ENCODE results near the gene ATF7.
"Not testable (repeated sequence)": the region's sequence is repeated elsewhere in the genome, so short reads cannot be mapped to it uniquely, and the experiment has no call there.

Gene ATF7

DNA sequence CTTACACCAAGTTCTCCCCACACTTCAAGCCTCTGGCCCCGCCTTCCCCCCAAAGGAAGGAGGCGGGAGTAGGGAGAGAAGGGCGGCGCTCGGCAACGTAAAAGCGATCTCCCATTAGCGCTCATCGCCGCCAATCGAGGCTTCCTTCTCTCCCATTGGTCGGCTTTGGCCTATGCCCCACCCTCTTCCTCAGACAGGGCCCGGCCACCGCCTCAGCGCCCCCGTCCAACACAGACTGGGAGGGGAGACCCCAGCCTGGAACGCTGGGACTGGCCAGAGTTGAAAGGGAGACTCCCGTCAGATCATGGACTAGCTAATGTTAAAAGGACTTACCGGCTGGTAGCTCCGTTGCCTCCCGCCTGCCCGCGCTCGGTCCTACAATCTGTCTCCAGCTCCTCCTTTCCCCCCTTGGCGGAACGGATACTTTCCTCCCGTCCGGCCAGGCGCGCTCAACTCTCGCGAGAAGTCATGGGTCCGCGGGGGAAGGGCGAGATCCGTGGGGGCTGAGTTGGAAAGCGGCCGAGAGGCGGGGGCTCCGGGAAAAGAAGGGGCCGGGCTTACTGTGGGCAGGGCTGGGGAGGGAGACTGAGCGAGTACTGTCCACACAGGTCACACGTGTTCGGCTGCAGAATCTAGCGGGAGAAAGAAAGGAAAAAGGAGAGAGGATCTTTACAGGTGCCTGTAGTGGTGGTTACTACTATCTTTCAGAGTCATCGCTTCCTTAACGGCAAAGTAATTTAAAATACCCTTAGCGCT lies at the start of gene ATF7:
Gene ATF7 (minus strand): TSS at position 437 of the 756 bp plus-strand sequence. CDS start 25,382 bp downstream, outside the sequence.
- DNase-seq (ENCODE audit: low read depth in 3 of 3), result peak; percentile 96 to 98 (median 98)

DNA sequence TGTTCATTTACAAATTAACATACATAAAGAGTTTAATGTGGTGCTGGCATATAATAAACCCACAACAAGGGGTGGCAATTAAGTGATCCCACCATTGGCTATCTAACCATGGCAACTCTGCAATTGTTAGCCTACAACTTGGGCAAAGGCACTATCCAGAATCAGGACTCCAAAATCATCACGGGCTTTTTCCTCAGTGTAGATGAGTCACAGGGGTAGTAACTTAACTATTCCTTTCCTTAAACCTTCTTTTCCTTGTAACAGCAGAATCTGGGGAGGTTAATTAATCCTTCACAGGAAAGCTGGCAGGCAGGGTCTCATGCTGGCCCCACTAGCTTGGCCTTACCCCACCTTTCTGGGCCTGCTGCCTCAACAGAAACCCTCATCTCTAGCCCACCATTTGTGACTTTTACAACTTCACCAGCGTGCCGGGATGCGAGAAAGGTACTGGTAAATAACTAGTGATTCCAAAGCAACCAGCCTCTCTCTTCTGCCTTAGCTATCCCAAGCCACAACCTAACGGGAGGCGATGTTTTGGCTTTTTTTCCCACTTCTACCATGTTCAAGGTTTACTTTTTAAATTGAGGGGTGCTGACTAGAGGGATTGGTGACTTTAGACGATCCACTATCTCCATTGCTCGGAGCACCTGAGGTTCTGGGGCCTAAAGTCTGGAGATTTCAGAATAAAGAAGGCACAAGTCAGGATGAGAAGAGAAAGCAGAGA lies 49.0 kb upstream of the ATF7 start:
- DNase-seq (ENCODE audit: low read depth in 3 of 3), result no peak

GRCh38 chr12:53670971-53671370 lies 44.8 kb upstream of the ATF7 start:
- DNase-seq (ENCODE audit: low read depth in 3 of 3), result no peak

GRCh38 chr12:53670308-53670707 lies 44.1 kb upstream of the ATF7 start:
- DNase-seq (ENCODE audit: low read depth in 3 of 3), result no peak

DNA sequence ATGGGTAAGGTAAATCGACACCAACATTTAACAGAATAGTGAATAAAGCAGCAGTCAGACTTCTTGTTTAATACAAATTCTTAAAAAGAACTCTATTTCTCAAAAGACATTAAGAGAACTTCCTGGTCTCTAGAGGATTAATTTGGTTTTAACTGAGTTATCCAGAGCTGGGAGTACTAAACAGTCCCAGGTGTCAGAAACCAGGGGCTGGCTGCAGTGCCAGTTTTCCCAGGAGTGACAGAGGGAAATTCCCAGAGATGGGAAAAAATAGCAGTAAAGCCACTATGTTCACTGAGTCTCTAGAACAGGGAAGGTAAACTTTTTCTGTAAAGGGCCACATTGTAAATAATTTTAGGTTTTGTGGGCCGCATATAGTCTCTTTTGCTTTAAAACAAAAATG lies 40.9 kb upstream of the ATF7 start:
- DNase-seq (ENCODE audit: low read depth in 3 of 3), result no peak

DNA sequence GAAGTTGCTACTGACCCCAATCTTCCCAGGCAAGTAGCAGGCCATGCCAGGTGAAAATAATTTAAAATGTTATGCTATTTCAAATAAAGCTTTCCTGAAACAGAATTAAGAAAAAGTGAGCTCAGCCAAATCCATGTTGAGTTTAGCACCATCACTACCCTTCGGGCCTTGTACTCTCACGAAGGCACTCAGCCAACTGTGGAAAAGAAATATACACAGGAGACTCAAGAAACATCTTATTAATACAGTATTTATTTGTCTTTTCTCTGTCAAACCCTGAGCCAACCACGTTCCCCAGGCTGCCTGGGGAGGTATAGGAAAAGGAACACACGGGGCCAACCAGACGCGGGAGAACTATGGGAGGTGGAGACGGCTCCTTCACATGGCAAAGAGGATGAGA lies 38.8 kb upstream of the ATF7 start:
- DNase-seq (ENCODE audit: low read depth in 3 of 3), result no peak

DNA sequence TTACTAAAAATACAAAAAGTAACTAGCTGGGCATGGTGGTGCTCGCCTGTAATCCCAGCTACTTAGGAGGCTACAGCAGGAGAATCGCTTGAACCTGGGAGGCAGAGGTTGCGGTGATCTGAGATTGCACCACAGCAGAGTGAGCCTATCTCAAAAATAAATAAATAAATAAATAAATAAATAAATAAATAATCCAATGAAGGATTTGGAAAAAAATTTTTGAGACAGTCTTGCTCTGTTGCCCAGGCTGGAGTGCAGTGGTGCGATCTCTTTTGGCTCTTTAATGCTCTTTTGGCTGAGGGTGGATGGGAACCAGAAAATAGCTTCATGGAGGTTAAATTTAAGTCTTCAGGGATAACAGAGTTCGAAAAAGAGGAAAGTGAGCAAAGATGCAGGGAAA lies 38.0 kb upstream of the ATF7 start:
- no peak for DNase-seq (ENCODE audit: low read depth in 3 of 3)

- no peak for DNase-seq (ENCODE audit: low read depth in 3 of 3)
Observed at GRCh38 chr12:53660041-53660440, 33.9 kb upstream of the ATF7 start.

DNA sequence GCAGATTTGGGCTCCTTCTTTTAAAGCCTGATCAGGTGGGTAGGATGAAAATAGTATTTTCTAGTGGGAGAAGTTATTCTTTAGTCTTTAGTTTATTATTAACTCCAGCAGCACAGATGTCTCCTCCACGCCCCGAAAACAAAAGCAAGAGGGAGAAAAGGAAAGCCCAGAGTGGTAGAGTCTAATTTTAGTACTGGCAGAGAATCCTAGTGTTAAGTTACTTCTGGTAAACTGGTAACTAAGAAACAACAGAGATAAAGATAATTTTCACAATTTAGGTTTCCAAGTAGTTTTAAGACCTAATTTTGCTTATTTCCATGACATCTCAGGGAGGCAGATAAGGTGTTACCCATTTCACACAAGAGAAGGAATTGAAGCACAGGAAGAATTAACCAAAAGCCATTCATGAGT lies 33.4 kb upstream of the ATF7 start:
- no peak for DNase-seq (ENCODE audit: low read depth in 3 of 3)

- DNase-seq (ENCODE audit: low read depth in 3 of 3), result no peak
Observed at GRCh38 chr12:53659011-53659551, 32.9 kb upstream of the ATF7 start.

GRCh38 chr12:53657041-53657440 lies 30.9 kb upstream of the ATF7 start:
- DNase-seq (ENCODE audit: low read depth in 3 of 3), result no peak

DNA sequence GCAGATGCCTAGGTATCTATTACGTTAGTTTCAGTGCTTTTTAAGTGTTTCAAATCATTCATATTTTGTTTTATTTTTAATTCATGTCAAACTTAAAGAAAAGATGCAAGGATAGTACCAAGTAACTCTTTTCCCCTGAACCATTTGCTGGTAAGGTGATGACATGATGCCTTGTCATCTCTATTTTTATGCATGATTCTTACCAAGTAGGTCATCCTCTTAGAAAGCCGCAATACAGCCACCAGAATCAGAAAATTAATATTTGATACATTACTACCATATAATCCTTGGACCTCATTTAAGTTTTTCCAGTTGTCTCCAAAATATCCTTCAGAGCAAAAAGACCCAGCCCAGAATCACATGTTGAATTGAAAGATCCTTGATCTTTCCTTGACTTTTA lies 27.4 kb upstream of the ATF7 start:
- DNase-seq (ENCODE audit: low read depth in 3 of 3), result no peak

DNA sequence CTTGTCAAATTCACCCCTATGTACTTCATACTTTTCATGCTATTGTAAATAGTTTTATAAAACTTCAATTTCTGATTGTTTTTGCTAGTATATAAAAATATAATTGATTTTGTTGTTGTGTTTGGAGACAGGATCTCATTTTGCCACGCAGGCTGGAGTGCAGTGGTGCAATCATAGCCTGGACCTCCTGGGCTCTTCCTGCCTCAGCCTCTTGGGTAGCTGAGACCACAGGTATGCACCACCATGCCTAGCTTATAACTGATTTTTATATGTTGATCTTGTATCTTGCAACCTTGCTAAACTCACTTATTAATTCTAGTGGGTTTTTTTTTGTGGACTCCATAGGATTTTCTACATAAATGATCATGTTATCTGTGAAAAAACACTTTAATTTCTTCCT lies 26.2 kb upstream of the ATF7 start:
- no peak for DNase-seq (ENCODE audit: low read depth in 3 of 3)

DNA sequence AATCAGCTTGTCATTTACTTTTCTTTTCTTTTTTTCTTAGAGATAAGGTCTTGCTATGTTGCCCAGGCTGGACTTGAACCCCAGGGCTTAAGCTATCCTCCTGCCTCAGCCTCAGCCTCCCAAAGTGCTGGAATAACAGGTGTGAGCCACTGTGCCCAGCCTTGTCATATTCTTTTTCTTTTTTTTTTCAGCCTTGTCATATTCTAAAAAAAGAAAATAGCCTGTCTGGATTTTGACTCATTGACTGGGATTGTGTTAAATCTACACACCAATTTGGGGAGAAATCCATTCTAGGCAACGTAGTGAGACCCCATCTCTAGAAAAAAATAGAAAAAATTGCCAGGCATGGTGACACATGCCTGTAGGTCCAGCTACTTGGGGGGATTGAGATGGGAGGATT lies 25.6 kb upstream of the ATF7 start:
- DNase-seq (ENCODE audit: low read depth in 3 of 3), result no peak

- not testable (repeated sequence) for DNase-seq (ENCODE audit: low read depth in 3 of 3)
Observed at GRCh38 chr12:53646300-53646699, 20.1 kb upstream of the ATF7 start.

DNA sequence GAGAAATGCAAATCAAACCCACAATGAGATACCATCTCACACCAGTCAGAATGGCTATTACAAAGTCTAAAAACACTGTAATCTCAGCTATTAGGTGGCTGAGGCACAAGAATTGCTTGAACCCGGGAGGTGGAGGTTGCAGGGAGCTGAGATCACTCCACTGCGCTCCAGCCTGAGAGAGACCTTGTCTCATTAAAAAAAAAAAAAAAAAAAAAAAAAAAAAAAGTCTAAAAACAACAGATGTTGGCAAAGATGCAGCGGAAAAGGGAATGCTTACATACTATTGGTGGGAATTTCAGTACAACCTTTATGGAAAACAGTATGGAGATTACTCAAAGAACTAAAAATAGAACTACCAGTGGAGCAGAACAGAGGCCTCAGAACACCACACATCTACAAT lies 19.0 kb upstream of the ATF7 start:
- no peak for DNase-seq (ENCODE audit: low read depth in 3 of 3)

DNA sequence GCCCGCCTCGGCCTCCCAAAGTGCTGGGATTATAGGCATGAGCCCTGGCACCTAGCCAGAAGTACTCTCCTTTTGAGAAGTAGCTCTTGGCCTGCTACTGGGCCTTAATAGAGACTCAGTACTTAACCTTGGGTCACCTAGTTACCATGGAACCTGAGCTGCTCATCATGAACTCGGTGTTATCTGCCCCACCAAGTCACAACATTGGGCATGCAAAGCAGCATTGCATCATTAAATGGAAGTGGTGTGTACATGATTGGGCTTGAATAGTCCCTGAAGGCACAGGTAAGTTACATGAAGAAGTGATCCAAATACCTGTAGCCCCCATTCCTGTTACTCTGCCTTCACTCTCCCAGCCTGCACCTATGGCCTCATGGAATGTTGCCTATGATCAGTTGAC lies 18.0 kb upstream of the ATF7 start:
- no peak for DNase-seq (ENCODE audit: low read depth in 3 of 3)

DNA sequence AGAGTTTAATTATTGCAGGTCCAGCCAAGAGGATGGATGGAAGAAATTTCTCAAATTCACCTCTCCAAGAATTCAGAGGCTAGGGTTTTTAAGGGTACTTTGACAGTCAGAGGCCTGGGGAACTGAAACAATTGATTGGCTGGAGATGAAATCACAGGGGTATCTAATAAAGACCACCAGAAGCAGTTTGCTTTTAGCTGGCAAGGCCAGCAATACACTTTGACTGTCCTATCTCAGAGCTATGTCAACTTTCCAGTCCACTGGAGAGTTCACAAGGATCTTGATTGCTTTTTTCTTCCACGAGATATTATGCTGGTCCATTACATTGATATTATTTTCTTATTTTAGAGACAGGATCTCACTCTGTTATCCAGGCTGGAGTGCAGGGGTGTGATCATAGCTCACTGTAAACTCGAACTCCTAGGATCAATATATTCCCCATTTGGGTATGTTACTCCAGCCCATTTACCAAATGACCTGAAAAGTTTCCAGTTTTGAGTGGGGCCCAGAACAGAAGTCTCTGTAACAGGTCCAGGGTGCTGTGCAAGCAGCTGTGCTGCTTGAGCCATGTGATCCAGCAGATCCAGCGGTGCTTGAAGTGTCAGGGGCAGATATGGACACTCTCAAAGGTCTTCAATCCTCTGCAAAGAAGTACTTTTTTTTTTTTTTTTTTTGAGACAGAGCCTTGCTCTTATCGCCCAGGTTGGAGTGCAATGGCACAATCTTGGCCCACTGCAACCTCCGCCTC lies 17.2 kb upstream of the ATF7 start:
- no peak for DNase-seq (ENCODE audit: low read depth in 3 of 3)

DNA sequence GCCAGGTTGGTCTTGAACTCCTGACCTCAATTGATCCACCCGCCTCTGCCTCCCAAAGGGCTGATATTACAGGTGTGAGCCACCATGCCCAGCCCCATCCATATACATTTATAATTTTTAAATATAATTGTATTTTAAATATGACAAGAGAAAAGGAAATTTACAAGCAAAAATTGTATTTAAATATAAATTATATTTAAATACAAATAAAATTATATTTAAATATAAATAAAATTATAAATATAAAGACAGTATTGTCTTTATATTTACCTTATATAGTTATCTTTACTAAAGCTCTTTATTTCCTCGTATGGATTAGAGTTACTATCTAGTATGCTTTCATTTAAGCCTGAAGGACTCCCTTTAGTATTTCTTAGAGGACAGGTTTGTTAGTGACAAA lies 11.9 kb upstream of the ATF7 start:
- DNase-seq (ENCODE audit: low read depth in 3 of 3), result no peak

DNA sequence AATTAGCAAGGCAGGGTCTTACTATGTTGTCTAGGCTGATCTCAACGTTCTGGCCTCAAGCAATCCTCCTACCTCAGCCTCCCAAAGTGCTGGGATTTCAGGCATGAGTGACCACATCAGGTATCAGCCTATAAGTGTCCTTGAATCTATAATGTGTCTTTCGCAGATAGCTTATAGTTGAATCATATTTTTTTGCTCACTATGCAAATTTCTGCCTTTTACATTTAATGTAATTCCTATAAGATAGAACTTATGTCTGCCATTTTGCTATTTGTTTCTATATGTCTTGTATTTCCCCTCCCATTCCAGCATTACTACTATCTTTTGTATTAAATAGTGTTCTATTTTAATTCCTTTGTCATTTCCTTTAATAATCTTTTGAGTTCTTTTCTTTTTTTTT lies 10.5 kb upstream of the ATF7 start:
- no peak for DNase-seq (ENCODE audit: low read depth in 3 of 3)

DNA sequence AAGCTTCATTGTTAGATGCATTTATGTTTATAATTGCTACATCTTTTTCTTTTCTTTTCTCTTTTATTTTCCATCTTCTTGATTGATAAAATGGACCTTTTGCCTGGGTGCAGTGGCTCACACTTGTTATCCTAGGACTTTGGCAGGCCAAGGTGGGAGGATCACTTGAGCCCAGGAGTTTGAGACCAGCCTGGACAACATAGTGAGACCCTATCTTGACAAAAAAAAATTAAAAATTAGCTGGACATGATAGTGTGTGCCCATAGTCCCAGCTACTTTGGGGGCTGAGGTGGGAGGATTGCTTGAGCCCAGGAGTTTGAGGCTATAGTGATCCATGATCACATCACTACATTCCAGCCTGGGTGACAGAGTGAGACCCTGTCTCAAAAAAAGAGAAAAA lies 9.5 kb upstream of the ATF7 start:
- DNase-seq (ENCODE audit: low read depth in 3 of 3), result not testable (repeated sequence)

DNA sequence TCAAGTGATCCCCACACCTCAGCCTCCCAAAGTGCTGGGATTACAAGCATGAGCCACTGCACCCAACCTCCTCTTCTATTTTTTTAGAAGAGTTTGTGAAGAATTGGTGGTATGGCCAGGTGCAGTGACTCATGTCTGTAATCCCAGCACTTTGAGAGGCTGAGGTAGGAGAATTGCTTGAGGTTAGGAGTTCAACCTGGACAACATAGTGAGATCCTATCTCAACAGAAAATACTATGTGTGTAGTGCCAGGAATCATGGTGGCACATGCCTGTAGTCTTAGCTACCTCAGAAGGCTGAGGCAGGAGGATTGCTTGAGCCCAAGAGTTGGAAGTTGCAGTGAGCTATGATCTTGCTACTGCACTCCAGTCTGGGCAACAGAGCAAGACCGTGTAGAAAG lies 5.5 kb upstream of the ATF7 start:
- no peak for DNase-seq (ENCODE audit: low read depth in 3 of 3)

All from stimulated activated CD4-positive, alpha-beta T cell treated with anti-CD3 and anti-CD28 coated beads, TNF-alpha, amount 100 ng/mL, for 48 hours (primary cell).